ENCODE results near the gene SLMAP. TPM values are rescaled to one million over a fixed set of nuclear protein-coding genes. Genes with fewer than 3 reads are reported as not detected.

Gene SLMAP
- total and polyA plus RNA-seq, 2 of the 4 experiments (the other 2 are of a cell fraction) = 15.5 to 26.5 TPM

GRCh38 chr3:57959423-57960173, 203.5 kb downstream of the SLMAP start (continued):
- TF ChIP-seq RFX5 (IDR thresholded peaks at IDR 0.05; ENCODE audit: low read depth, low read length) (no peak), MAZ (IDR thresholded peaks at IDR 0.05; ENCODE audit: borderline replicate concordance, low read depth, low read length) (no peak), SMC3 (IDR thresholded peaks at IDR 0.05; ENCODE audit: low read depth, low read length) (no peak), USF2 (IDR thresholded peaks at IDR 0.05; ENCODE audit: low read depth, low read length) (no peak), NFE2L2 (IDR thresholded peaks at IDR 0.05; ENCODE audit: low read depth, low read length) (no peak), RAD21 (IDR thresholded peaks at IDR 0.05; ENCODE audit: low read length) (no peak)
